Measurements from ENCODE around the gene CSAG2.

Gene CSAG2

GRCh38 chrX:152663086-152663485, 46.0 kb downstream of the CSAG2 start:
- Histone ChIP-seq H3K9ac (no peak overlapping the region), H3K27ac (no peak overlapping the region), H3K36me3 (no peaks in the 10 kb centered on the region), H3K4me1 (peaks cover 0 to 11% (median 0%) of the 10 kb centered on the region in 10 experiments; a peak in 1 of 20 replicates), H3K9me3 (replicated peaks in 1 of 11) (peaks cover 49 to 57% (median 52%) of the 10 kb centered on the region in 11 experiments), H3K27me3 (peaks cover 68 to 95% (median 82%) of the 10 kb centered on the region in 11 experiments), H4K20me1 (no peaks in the 10 kb centered on the region; a peak in 1 of 22 replicates), H3K4me2 (peak overlapping the region in 1 of 11 experiments; percentile 16; a peak in 1 of 22 replicates), H3K4me3 (no peak overlapping the region)
- TF ChIP-seq Cebpa-rat (IDR thresholded peaks at IDR 0.05) = no peak

- Histone ChIP-seq H3K27me3 (peaks cover 86 to 100% (median 96%) of the 10 kb centered on the region in 11 experiments), H3K36me3 (no peaks in the 10 kb centered on the region), H4K20me1 (peaks cover 0 to 3% (median 0%) of the 10 kb centered on the region in 11 experiments; a peak in 1 of 22 replicates), H3K9ac (no peak overlapping the region), H3K9me3 (replicated peaks in 1 of 11) (peaks cover 7 to 19% (median 14%) of the 10 kb centered on the region in 11 experiments; a peak in 20 of 22 replicates), H3K4me2 (no peak overlapping the region), H3K27ac (no peak overlapping the region), H3K4me1 (0 out of 20 replicates have a peak, but pooled peaks cover 0 to 3% (median 0%) of the 10 kb centered on the region in 10 experiments), H3K4me3 (no peak overlapping the region)
- no peak for TF ChIP-seq Cebpa-rat (IDR thresholded peaks at IDR 0.05)
Measured at GRCh38 chrX:152658302-152658701, 50.8 kb downstream of the CSAG2 start.
